Transverse colon (tissue), 4 donors: ENCODE measurements around the gene SKAP2. TPM values are rescaled to one million over a fixed set of nuclear protein-coding genes. Genes with fewer than 3 reads are reported as not detected.

Experiments
- DNase-seq: peaks from one replicate; pipeline ENCODE4 v3.0.0-alpha.2; 2019
- H3K27ac ChIP-seq, 4 donors: fragments of 200-600 bp; sonication (generic); 2 replicates each; pipeline ENCODE4 v1.5.1; 2016 to 2018; ENCODE audit warnings: inconsistent platforms in 4 of 4
- H3K27me3 ChIP-seq: fragments of 200-600 bp; sonication (generic); 2 replicates; pipeline ENCODE4 v1.5.1; 2017; ENCODE audit warnings: inconsistent platforms
- H3K36me3 ChIP-seq, 4 donors: fragments of 200-600 bp; sonication (generic); 2 replicates each; pipeline ENCODE4 v1.5.1; 2017 to 2019; ENCODE audit warnings: inconsistent platforms in 4 of 4
- H3K4me1 ChIP-seq, 4 donors: fragments of 200-600 bp; sonication (generic); 2 replicates each; pipeline ENCODE4 v1.5.1; 2017 to 2020; ENCODE audit warnings: inconsistent platforms in 4 of 4
- H3K4me3 ChIP-seq, 4 donors: fragments of 200-600 bp; sonication (generic); 1 replicate in 1 of 4; 2 replicates in 3 of 4; pipeline versions ENCODE4 v1.5.1 to v1.6.1; 2017 to 2019; ENCODE audit warnings: inconsistent platforms in 4 of 4
- H3K9me3 ChIP-seq, 2 donors: fragments of 200-600 bp; sonication (generic); 2 replicates each; pipeline ENCODE4 v1.5.1; 2017 to 2019; ENCODE audit warnings: inconsistent platforms in 2 of 2
- EP300 ChIP-seq: sonication (generic); formaldehyde crosslinking; IDR thresholded peaks from one replicate; pipeline ENCODE4 v1.6.1; 2017; ENCODE audit warnings: antibody characterized with exemption, low read depth
- POLR2A ChIP-seq: fragments of 450-650 bp; IDR thresholded peaks from one replicate; pipeline ENCODE4 v1.6.1; 2016; ENCODE audit warnings: antibody characterized with exemption, mild to moderate bottlenecking, moderate library complexity
- POLR2AphosphoS5 ChIP-seq, 3 donors: sonication (generic); formaldehyde crosslinking; IDR thresholded peaks; one replicate each; pipeline ENCODE4 v1.6.1; 2016; ENCODE audit warnings: antibody characterized with exemption in 3 of 3
- WGBS, 2 donors: methylation state at CpG; one replicate each; pipeline ENCODE4 v1.1.5; 2018; ENCODE audit warnings: low coverage in 1 of 2; 5-methylcytosine and 5-hydroxymethylcytosine counted together
- in situ Hi-C, 4 donors: fragments of 200-750 bp; cut with MboI; loops; one replicate each; pipeline versions ENCODE4 v1.15.0 to v1.15.1; 2017; ENCODE audit warnings: low sequenced_read_pairs in 3 of 4, low pct_ligation_motif_present in 1 of 4, low pct_unique_long_range_greater_than_20kb in 1 of 4
- intact Hi-C: fragments of 100-400 bp; cut with DNase I; formaldehyde crosslinking; loops from one replicate; pipeline ENCODE4 v1.15.1; 2023; ENCODE audit warnings: low total_unique reads
- total RNA-seq, 4 donors: library from RNA; depleted of rRNA; stranded (reverse); fragments of >200 nt; gene quantifications; one replicate each; pipeline ENCODE4 v1.1.0, GENCODE V29; 2016
- TF ChIP-seq, protein P1 (sequence below), 5 experiments: fragments of 200-600 bp in 3 of 5; fragments of 450-650 bp in 2 of 5; sonication (generic) in 3 of 5; IDR thresholded peaks; 1 replicate in 2 of 5; 2 replicates in 3 of 5; pipeline ENCODE4 v1.5.1; 2016 to 2017; ENCODE audit warnings: antibody characterized with exemption in 5 of 5, inconsistent platforms in 3 of 5, mild to moderate bottlenecking in 2 of 5, moderate library complexity in 1 of 5

SKAP2 gene
- total RNA-seq, 4 donors from 2014 or later = 2.6 to 35.2 (median 23.8) TPM

GRCh38 chr7:26639111-26639510 lies 225.3 kb downstream of the SKAP2 start:
- Histone ChIP-seq H3K4me1 (no peaks in the 10 kb centered on the region), H3K27ac (no peak overlapping the region), H3K27me3 (no peaks in the 10 kb centered on the region), H3K36me3 (no peaks in the 10 kb centered on the region), H3K9me3 (no peaks in the 10 kb centered on the region), H3K4me3 (no peak overlapping the region)
- in situ Hi-C loops (no loop called here), intact Hi-C loops (no loop called here)
- WGBS, 2 donors = 93 to 100% methylated on average over 1 to 4 of the region's 4 CpGs
- TF ChIP-seq EP300 (no peak), POLR2A (no peak)
- TF ChIP-seq, protein P1, sequence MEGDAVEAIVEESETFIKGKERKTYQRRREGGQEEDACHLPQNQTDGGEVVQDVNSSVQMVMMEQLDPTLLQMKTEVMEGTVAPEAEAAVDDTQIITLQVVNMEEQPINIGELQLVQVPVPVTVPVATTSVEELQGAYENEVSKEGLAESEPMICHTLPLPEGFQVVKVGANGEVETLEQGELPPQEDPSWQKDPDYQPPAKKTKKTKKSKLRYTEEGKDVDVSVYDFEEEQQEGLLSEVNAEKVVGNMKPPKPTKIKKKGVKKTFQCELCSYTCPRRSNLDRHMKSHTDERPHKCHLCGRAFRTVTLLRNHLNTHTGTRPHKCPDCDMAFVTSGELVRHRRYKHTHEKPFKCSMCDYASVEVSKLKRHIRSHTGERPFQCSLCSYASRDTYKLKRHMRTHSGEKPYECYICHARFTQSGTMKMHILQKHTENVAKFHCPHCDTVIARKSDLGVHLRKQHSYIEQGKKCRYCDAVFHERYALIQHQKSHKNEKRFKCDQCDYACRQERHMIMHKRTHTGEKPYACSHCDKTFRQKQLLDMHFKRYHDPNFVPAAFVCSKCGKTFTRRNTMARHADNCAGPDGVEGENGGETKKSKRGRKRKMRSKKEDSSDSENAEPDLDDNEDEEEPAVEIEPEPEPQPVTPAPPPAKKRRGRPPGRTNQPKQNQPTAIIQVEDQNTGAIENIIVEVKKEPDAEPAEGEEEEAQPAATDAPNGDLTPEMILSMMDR (IDR thresholded peaks at IDR 0.05) = no peak
- DNase-seq = no peak

- Histone ChIP-seq H3K4me1 (no peaks in the 10 kb centered on the region), H3K9me3 (no peaks in the 10 kb centered on the region), H3K36me3 (no peaks in the 10 kb centered on the region), H3K4me3 (no peak overlapping the region), H3K27me3 (no peaks in the 10 kb centered on the region), H3K27ac (no peak overlapping the region)
- TF ChIP-seq POLR2AphosphoS5 (IDR thresholded peaks at IDR 0.05) = no peak
- no peak for TF ChIP-seq EP300
- TF ChIP-seq, protein P1 (IDR thresholded peaks at IDR 0.05) = no peak
- no peak for TF ChIP-seq POLR2A
- in situ Hi-C loops (no loop called here), intact Hi-C loops (no loop called here)
- WGBS, 2 donors = 88 to 94% methylated on average over 9 to 14 of the region's 14 CpGs
- no peak for DNase-seq
Measured at GRCh38 chr7:26638140-26638539, 226.2 kb downstream of the SKAP2 start.

DNA sequence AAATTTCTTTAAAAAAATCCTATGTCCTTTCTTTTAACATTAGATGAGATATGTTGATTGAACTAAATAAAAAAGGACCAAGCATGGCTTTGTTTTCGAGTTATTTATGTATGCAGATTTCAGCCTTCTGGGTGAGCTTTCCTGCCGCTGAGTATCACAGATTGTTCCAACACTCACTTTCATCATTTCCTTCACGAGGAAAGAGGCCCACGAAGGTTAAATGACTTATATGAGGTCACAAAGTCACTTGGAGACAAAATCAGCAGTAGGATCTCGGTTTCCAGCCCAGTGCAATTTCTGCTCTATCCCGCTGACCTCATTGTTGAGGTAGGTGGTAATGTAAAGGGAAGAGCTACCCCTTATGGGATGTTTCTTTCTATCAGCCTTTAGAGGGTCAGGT lies 226.8 kb downstream of the SKAP2 start:
- intact Hi-C loops = no loop called here

DNA sequence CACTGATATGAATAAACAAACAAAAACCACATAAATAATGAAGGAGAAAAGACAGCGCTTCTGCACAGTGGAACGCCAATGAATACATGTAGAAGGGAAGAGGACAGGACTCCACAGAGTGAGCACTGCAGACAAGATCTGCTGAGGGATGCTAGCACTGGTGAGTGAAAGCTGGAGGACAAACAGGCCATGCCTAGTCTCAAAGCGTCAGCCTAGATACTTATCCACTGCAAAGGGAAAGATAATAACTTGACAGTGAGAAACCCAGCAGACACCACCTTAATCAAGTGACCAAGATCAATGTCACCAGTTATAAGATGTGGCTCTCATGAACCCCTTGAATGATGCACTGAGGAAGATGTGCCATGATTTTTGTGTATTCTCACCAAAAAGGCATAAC lies 227.6 kb downstream of the SKAP2 start:
- H3K9me3 ChIP-seq = no peaks in the 10 kb centered on the region
- DNase-seq = no peak
- in situ Hi-C loops = no loop called here
- no peak overlapping the region for H3K27ac ChIP-seq
- TF ChIP-seq, protein P1 (IDR thresholded peaks at IDR 0.05) = no peak
- TF ChIP-seq EP300 (no peak), POLR2A (no peak), POLR2AphosphoS5 (IDR thresholded peaks at IDR 0.05) (no peak)
- no peaks in the 10 kb centered on the region for H3K27me3 ChIP-seq
- H3K36me3 ChIP-seq = no peaks in the 10 kb centered on the region
- no peak overlapping the region for H3K4me3 ChIP-seq
- no peaks in the 10 kb centered on the region for H3K4me1 ChIP-seq
- 72 to 93% methylated on average over 3 of the region's 3 CpGs for WGBS, 2 donors
- intact Hi-C loops = no loop called here

More for the DNA sequence above, 226.8 kb downstream of the SKAP2 start:
- no peak for DNase-seq
- no peak for TF ChIP-seq EP300
- TF ChIP-seq, protein P1 (IDR thresholded peaks at IDR 0.05) = no peak
- TF ChIP-seq POLR2A = no peak
- no peak for TF ChIP-seq POLR2AphosphoS5 (IDR thresholded peaks at IDR 0.05)
- 79% methylated on average over 5 to 6 of the region's 6 CpGs for whole genome bisulfite sequencing, 2 donors
- H3K4me1 ChIP-seq = no peaks in the 10 kb centered on the region
- H3K9me3 ChIP-seq = no peaks in the 10 kb centered on the region
- no peaks in the 10 kb centered on the region for H3K27me3 ChIP-seq
- H3K36me3 ChIP-seq = no peaks in the 10 kb centered on the region
- H3K27ac ChIP-seq = no peak overlapping the region
- in situ Hi-C loops = no loop called here
- H3K4me3 ChIP-seq = no peak overlapping the region
